NCI-H2029 (cell line): ENCODE results near the gene ZBED5.
"Not testable (repeated sequence)": the region's sequence is repeated elsewhere in the genome, so short reads cannot be mapped to it uniquely, and the experiment has no call there.

Experiments
- DNase-seq: peaks from one replicate; lab custom pipeline; 2025; lab: John Stamatoyannopoulos, UW

Gene ZBED5

DNA sequence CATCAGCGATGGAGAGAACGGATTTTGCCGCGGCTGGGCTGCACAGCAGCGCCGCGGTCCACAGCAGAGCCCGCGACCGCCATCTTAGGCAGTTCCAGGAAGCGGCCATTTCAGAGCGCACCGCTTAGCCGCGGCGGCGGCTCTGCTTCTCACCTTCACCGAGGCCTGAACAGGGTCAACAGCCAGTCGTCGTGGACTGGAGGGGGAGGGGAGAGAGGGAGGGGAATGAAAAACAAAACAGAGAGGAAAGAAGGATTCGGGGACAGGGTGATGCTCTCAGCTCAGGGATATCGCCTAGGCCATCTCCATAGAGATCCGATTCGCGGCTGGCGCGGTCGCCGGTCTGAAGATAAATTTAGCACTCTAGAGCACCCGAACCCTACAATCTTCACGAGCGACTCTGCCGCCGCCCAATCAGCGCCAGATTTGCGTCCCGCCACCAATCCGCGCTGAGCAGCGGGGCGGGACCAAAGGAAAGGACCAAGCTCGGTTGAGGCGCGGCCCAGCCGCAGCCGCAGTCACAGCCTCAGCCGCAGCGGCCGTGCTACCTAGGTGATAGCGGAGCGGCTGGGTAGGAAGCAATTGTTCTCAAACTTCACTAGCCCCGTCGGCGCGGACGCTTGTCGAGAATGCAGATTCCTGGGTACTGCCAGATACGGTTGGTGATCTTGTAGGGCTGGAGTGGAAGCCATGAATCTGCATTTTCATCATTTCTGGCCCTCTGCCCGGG, at the start of gene ZBED5:
Gene ZBED5, minus strand, starts transcription at position 345 of the 730 bp plus-strand sequence. CDS start 3,108 bp downstream, outside the sequence.
- peak; percentile 97 for DNase-seq

DNA sequence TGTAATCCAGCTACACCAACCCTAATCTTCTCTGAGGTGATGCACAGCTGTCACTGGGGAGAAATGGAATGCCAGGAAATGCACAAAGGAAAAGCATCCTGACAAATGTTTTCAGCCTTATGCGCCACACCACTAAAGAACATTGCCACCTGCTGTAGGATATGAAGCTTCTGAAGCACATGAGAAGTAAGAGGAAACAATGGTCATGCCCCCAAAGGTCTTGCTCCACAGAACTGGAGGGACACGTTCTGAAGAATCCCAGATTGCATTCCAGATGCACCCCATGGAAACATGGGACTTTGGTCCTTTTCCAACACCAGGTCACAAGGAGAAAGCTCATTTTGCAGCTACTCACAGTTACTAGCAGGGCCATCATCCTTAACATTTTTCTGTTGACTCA, 48.7 kb upstream of the ZBED5 start:
- no peak for DNase-seq

DNA sequence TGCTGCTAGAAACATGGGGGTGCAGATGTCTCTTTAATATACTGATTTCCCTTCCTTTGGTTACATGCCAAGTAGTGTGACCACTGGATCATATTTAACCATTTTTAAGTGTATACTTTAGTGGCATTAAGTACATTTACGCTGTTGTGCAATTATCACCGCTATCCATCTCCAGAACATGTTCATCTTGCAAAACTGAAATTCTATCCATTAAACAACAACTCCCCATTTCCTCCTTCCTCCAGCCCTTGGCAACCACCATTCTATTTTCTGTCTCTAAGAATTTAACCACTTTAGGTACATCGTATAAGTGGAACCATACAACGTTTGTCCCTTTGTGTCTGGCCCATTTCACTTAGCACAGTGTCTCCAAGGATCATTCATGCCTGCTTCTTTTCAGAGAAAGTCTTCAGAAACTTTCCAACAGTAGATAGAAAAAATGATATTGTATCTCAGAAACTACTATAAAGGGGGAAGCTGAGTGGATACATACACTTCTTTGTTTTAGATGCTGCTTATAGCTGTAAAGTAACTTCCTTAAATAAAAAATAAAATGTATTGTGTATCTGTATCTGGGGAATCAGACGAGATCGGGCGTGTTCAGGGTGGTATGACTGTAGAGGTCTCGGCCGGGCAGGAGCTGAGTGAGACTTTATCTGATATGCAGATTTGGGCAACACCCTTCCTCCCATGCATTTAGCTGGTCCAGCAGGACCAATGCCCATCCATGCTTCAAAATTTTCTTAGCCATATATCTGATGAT, 44.6 kb upstream of the ZBED5 start:
- no peak for DNase-seq

DNA sequence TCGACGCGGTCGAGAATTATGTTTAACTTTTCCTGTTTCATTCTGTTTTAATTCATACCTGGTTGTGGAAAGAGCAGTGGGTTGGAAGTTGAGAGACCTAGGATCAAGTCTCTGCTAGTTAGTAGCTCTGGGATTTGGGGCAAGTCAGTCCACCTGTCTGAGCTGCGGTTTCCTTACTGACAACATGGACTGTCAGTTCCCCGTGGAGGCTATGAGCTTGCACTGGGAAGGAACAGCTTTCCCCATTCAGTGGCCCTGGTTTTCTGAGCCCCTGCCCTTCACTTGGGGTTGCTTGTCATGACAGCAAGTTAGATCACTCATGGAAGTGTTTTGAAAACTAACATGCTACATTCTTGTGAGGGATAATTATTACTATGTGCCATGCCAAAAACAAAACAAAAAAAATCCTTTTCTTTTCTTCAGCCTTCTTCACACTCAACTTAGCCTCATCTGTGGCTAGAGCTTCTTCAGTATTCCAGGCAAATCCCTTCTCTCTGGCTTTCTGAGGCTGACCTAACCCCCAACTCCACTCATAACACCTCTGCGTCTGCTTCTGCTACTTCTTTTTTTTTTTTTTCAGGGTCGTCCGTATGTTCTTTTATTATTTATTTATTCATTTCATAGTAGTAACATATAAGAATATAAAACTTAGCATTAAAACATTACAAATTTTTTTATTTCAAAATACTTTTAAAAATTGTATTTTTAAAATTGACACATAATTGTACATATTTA, 43.0 kb upstream of the ZBED5 start:
- DNase-seq: no peak

DNA sequence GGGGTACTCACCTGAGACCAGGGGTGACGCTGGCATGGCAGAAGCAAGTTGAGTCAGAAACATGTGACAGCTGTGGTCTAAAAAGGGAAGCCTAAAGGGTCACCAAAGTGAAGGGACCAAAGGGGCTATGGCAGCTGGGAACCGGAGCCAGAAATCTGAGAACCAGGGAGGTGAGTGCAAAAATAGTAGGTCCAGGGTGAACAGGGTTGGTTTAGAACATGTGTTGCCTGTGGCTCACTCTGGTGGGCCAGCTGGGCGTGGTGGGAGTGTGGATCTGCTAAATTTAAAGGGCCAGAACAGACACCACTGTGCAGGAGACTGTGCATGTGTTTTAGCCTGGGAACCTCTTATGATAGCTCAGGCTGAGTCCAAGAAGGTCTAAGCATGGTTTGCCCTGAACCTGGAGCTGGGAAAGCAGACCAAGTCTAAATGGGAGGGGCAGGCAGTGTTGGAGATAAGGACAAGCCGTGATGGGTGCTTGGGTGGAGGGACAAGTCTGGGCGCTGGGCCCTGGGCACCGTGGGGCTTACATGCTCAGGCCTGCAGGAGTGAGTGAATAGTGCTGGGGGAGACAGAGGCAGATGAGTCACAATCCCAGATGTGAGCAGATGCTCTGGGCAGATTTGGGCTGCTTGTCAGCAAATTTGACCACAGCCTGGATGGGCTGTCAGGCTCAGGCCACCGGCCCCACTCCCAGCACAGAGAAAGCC, 41.4 kb upstream of the ZBED5 start:
- DNase-seq: no peak

DNA sequence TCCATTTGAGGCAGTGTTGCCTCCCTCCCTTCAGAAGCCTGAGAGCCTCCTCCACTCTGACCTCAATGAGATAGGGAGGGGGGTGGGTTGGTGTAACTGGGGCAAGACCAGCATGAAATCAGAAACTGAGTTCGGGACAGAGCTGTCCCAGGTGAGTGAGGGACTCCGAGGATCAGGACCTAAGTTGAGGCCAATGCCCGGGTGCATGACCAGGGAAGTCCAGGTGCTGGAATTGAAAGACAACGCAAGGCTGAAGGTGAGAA, 40.8 kb upstream of the ZBED5 start:
- no peak for DNase-seq

DNA sequence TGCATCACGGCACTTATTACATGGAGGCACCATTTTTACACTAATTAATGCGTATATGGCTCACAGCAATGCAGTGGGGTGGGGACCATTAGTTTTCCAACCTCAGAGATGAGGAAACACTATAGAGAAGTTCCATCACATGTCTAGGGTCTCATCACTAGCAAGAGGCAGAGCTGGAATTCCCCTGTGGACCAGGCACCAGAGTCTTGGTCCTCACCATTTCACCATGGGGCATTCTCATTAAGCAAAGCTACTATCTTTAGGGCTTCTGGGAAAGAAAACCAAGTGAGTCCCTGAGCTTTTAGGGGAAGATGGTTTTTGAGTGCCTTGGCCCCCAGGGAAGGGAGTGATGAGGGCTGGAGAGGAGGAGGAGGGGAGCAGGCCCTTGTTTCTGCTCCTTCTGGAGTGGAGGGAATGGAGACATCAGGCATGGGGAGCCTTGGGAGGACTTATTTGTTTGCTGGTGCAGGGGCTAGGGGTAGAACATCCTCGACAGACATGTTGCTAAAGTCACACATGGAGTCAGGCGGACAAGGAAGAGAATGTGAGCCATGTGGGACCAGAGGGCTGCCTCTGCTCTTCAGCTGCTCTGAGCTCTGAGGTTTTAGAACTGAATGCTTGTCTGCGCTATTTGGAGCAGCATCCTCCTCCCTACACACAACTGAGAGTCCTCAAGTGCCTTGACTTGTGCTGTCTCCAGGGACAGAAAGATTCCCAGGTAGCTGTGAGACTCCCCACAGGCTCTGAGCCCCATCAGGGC, 40.3 kb upstream of the ZBED5 start:
- no peak for DNase-seq

DNA sequence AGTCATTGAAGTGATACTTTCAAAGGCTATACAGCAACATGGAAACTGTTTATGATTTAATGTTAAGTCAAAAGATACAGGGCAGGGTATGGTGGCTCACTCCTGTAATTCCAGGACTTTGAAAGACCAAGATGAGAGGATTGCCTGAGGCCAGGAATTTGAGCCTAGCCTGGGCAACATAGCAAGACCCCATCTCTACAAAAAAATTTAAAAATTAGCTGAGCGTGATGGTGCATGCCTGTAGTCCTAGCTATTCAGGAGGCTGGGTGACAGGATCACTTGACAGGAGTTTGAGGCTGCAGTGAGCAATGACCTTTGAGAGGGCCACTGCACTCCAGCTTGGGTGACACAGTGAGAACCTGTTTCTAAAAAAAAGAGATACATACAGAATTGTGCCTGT, 39.3 kb upstream of the ZBED5 start:
- DNase-seq: no peak

DNA sequence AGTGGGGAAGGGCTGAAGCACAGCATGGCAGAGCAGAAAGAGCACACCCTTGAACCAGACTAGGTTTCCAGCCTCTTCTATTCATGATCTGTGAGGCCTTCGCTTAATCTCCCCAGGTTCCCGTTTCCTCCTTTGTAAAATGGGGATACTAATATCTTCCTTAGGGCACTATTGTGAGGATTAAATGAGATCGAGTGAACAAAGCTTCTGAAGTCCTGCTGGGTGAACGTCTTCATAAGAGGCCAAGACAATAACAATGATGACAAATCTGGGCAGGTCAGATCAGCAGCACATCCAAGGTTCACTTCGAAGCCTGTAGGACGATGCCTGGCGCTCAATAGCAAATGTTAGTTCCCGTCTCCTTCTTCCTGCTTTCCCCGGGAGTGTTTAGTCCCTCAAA, 38.6 kb upstream of the ZBED5 start:
- no peak for DNase-seq

DNA sequence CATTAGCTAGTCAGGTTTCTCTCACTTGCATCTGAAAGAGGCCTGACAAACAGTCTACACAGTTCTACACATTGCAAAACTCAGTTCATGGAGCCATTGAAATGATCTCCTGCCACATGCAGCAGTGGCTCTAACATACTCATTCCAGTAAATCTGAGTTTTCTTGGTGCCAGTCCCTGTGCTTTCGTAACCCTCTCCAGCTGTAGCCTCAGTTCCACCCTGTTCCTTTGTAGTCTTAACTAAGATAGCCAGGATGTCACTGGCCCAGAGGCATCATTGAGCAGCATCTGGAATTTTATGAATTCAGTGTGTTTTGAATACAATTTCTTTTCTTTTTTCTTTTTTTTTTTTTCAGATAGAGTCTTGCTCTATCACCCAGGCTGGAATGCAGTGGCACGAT, 37.4 kb upstream of the ZBED5 start:
- no peak for DNase-seq

DNA sequence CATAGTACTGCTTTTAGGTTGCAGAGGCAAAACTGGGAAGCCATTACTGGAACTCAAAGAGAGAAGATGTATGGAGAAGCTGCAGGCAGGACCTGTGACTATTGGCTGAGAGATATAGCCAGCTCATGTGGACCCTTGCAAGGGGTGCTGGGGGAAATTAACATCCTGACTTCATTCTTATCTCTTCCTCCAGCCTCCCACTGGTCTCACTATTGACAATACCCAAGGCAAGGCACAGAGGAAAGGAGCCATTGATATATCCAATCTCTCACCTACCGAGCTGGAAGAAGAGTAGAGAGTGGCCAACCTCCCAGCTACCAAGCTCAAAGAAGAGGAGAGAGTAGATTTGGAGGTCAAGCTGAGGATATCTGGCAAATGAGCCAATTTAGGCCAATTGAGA, 36.8 kb upstream of the ZBED5 start:
- DNase-seq: no peak

DNA sequence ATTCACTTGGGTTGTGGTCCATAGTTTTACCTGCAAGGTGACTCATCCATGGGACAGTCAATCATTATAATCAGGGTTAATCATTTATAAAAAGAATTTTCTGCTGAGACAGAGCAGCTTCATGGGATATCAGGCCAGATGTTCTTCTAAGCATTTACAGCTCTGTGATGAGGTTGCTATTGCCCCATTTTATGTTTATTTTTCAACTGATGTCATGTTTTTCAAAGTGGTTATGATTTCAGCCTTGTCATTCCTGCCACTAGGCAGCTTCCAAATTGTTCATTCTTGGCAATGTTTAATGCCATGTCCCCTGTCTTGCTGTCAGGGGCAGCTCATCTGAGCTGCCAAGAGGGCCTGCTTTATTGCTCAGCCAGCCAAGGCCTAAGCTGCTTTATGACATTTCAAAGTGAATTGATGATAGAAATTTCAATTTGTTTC, 35.9 kb upstream of the ZBED5 start:
- peak; percentile 8 for DNase-seq

DNA sequence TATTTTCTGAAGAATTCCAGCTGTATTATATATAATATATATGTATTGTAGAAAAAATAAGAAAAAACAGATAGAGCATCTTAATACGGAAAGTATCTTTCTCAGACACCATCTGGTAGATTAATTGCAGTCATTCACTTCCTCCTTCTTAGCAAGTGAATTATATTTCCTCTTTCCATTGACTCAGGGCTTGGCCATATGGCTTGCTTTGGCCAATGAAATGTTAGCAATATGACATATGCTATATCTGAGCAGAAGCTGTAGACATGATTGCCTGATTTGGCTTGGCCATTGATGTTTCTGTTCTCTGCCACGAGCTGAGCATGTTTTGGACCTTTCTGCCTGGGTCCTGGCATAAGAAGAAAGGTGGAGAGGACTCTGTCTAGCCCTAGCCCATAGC, 34.4 kb upstream of the ZBED5 start:
- no peak for DNase-seq

DNA sequence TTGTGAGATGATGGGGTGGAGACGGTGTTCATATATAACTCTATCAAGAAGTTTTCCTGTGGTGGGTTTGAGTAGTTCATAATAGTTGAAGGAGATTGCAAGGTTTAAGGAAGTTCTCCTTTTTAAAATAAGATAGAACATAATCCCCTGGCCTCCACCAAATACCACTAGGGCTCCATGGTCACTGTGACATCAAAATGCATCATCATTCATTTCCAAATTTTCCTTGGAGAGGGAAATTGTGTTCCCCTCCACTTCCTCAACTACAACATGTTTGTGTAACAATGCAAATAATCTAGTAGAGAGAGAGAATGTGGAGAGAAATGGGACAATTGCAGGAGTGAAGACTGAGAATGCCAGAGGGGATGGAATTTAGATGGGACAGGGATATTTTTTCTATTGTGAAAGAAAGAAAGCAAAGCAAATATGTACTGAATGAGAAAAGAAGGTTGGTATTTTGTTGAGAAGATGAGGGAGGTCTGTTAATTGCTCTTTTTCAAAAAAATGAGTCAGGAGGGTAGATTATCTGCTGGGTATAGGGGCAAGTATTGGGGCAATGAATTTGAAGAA, 33.4 kb upstream of the ZBED5 start:
- no peak for DNase-seq

DNA sequence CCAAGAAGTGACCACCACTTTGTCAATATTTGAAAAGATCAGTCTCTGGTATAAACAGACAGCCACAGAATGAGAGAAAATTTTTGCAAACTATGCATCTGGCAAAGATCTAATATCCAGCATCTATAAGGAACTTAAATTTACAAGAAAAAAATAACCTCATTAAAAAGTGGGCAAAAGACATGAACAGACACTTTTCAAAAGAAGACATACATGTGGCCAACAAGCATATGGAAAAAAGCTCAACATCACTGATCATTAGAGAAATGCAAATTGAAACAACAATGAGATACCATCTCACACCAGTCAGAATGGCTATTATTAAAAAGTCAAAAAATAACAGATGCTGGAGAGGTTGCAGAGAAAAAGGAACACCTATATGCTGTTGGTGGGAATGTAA, 32.2 kb upstream of the ZBED5 start:
- DNase-seq: not testable (repeated sequence)

DNA sequence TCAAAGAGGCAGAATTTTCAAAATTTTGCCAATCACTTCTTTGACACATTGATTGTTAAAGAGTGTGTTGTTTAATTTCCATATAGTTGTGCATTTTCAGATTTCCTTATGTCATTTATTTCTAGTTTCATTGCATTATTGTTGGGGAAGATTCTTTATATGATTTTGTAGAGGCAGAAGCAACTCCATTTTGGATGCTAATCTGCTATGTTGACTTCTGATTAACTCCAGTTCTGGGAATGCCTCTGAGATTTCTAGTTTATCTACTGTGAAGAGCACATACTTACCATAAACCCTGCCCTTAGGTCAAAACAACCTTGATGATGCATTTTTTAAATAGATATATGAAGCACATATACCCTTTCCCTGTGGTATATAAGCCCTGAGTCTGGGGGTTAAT, 29.5 kb upstream of the ZBED5 start:
- DNase-seq: no peak

DNA sequence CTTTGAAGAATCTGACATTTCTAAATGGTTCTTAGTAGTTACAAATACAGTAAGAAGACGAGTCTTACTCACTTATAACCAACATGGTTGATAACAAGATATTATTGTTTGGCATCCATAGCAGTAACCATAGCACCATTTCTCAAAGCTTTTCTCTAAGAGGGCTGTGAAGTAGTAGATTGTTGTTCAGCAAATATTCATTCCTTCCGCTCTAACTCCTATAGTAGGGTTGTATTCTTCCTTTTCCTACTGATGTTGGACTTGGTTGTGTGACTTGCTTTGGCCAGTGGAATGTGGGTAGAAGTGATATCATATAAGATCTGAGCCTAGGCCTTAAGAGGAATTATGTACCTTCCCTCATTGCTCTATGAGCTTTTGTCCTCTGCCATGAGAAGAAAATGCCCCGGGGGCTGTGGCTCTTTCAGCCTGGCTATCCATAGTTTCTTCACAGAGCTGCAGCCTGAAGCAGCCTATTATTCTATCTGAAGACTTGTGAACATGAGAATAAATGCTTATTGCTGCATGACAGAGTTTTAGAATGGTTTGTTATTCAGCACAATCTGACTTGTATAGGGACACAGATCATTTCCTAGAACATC, 28.9 kb upstream of the ZBED5 start:
- no peak for DNase-seq

DNA sequence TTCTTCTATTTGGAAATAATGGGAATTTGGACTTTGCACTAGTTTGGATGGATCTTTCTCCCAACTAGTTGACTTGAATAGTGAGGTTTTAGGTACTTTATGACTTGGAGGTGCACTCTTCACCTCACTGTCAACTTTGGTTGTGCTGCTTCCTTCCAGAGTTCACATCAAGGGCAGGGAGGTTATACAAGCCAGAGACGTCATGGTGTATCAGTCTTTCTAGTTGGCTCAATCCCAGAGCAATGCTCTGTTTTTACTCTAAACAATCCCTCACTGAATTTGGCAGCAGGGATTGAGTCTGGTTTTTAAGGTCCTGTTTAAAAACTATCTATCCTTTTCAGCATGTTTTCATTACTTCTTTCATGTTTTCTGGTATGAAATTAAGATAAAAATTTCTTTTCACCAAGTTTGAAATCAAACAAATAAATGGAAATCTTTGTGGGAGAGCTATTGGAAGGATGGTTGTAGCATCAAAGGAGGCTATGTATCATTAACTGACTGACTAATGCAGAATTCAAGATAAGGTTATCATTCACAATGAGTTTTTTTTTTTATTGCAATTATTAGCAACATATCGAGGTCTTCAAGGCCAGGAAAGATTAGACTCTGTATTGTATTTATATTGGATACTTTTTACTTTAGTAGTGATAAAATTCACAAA, 28.0 kb upstream of the ZBED5 start:
- DNase-seq: no peak

DNA sequence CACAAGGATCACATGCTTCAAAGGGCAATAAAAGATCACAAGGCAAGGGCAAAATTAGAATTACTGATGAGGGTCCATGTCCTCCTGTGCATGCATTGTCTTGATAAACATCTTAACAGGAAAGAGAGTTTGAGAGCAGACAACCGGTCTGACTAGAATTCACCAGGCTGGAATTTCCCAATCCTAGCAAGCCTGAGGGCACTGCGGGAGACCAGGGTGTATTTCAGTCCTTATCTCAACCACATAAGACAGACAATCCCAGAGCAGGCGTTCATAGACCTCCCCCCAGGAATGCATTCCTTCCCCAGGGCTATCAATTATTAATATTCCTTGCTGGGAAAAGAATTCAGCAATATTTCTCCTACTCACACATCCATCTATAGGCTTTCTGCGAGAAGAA, 26.4 kb upstream of the ZBED5 start:
- DNase-seq: not testable (repeated sequence)

DNA sequence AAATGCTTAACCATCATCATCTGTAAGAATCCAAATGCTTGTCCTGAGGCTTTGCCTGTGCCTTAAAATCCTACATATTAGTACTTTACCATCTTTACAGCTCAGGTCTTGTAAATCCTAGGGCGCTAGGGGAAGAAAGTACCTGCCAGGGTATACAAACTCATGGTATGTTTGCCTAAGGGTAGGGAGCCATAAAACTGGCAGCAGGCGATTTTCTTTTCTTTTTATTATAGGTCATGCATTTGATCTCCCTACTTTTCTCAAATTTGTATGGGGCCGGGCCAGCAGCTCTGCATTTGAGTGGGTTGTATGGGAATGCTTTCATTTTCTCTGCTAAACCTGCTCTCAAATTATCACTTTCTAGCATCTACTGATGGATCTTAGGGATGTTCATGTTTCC, 24.0 kb upstream of the ZBED5 start:
- DNase-seq: no peak
